Measurements from ENCODE around the gene UCHL3. TPM values are rescaled to one million over a fixed set of nuclear protein-coding genes. Genes with fewer than 3 reads are reported as not detected.

UCHL3 gene
- total and polyA plus RNA-seq, 10 donors, result 18.9 to 31.5 (median 24.2) TPM

GRCh38 chr13:75579529-75579928 is 29.9 kb downstream of the UCHL3 start:
- Histone ChIP-seq H3K27ac (no peak overlapping the region), H3K36me3 (peaks cover 0 to 53% (median 9%) of the 10 kb centered on the region in 6 donors), H3K4me3 (no peak overlapping the region), H3K9me3 (peaks cover 0 to 13% (median 6%) of the 10 kb centered on the region in 8 donors), H3K4me1 (peaks cover 0 to 5% (median 0%) of the 10 kb centered on the region in 6 donors), H3K27me3 (replicated peaks in 1 of 7) (no peaks in the 10 kb centered on the region)
- WGBS, 5 donors, result 78 to 79% (median 79%) methylated on average over 3 of the region's 3 CpGs
- intact Hi-C loops (cut with DNase I; ENCODE audit: low total_unique reads), result no loop called here
- no peak for DNase-seq
- no peak for TF ChIP-seq POLR2A (IDR thresholded peaks at IDR 0.05)
- TF ChIP-seq POLR2AphosphoS5 (IDR thresholded peaks at IDR 0.05), result no peak
- TF ChIP-seq CTCF (IDR thresholded peaks at IDR 0.05 in 8 of 11, conservative IDR thresholded peaks at IDR 0.05 in 3 of 11), result no peak

DNA sequence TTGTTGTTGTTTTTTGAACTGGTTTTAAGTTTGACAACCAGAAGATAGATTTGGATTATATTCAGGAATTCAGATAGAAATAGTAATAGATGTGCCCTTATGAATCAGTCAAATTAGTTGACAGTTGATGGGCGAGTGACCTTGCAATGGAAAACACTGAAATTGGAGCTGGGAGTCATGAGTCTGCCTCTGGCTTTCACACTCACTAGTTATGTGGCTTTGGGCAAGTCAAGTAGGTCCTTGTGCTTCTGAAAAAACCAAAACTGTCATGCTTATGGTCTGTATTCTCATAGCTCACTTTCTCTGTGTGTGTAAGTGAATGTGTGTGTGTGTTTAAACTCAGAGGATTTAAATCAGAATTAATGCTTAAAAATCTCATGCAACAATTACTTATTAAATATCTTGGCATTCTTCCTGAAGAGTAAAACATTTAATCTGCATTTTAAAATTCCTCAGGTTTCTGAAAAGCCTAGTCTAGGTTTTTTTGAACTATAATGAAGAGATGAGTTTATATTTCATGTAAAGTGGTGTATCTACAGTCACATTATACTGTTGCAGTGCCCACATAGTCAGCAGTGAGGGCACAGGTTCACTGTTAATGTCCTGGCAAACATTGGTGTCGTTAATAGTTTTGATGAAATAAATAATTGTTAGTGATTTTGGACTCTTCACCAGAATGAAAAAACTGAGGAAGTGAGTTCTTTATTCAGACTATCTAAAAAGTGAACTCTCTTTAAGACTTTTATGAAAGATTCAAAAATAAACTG is 32.5 kb downstream of the UCHL3 start:
- 90 to 95% (median 93%) methylated on average over 2 of the region's 2 CpGs for WGBS, 5 donors
- Histone ChIP-seq H3K4me3 (no peak overlapping the region), H3K27ac (no peak overlapping the region), H3K27me3 (replicated peaks in 1 of 7) (no peaks in the 10 kb centered on the region), H3K9me3 (peaks cover 0 to 18% (median 12%) of the 10 kb centered on the region in 8 donors), H3K4me1 (peaks cover 0 to 5% (median 0%) of the 10 kb centered on the region in 6 donors), H3K36me3 (peaks cover 0 to 36% (median 5%) of the 10 kb centered on the region in 6 donors)
- intact Hi-C loops (cut with DNase I; ENCODE audit: low total_unique reads), result no loop called here
- no peak for DNase-seq
- TF ChIP-seq CTCF (IDR thresholded peaks at IDR 0.05 in 8 of 11, conservative IDR thresholded peaks at IDR 0.05 in 3 of 11) (no peak), POLR2A (IDR thresholded peaks at IDR 0.05) (no peak), POLR2AphosphoS5 (IDR thresholded peaks at IDR 0.05) (no peak)

DNA sequence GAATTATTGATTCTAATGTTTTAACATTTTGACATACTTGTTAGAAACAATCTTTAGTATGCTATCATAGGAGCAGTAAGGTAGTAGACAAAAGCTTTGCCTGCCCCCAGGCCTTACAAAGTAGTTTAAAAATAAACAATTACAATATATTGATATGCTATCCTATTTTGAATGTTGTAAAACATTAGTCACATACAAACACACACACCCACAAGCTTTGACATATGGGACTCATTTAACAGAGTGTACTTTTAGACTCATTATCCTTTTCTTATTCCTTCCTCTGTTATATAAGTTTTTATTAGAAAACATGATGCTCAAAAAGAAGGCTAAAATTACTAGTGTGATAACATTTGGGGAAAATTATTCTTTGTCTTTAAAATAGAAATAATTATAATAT is 33.5 kb downstream of the UCHL3 start:
- H3K4me3 ChIP-seq, result no peak overlapping the region
- no peaks in the 10 kb centered on the region for H3K27me3 ChIP-seq (replicated peaks in 1 of 7)
- intact Hi-C loops (cut with DNase I; ENCODE audit: low total_unique reads), result no loop called here
- no peak for DNase-seq
- H3K27ac ChIP-seq, result no peak overlapping the region
- TF ChIP-seq POLR2A (IDR thresholded peaks at IDR 0.05), result no peak
- TF ChIP-seq CTCF (IDR thresholded peaks at IDR 0.05 in 8 of 11, conservative IDR thresholded peaks at IDR 0.05 in 3 of 11), result no peak
- no peak for TF ChIP-seq POLR2AphosphoS5 (IDR thresholded peaks at IDR 0.05)
- H3K4me1 ChIP-seq, result no peaks in the 10 kb centered on the region
- H3K9me3 ChIP-seq, result peaks cover 0 to 18% (median 12%) of the 10 kb centered on the region in 8 donors
- H3K36me3 ChIP-seq, result peaks cover 0 to 35% (median 5%) of the 10 kb centered on the region in 6 donors

DNA sequence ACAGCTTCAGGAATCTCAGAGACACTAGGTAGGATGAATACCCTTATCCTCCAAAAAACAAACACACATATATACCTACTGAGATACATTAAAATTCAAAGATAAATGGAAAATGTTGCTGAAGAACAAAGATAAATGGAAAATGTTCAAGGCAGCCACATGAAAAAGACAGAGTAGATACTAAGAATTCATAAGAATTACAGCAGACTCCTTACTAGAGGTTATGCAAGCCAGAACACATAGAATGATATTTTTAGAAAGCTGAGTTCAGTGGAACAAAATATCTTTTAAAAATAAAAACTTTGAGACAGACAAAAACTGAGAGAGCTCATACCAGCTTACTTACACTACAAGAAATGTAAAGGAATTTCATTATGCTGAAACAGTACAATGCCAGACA is 35.6 kb downstream of the UCHL3 start:
- intact Hi-C loops (cut with DNase I; ENCODE audit: low total_unique reads), result no loop called here
- no peak for TF ChIP-seq POLR2AphosphoS5 (IDR thresholded peaks at IDR 0.05)
- no peak for TF ChIP-seq POLR2A (IDR thresholded peaks at IDR 0.05)
- no peak for TF ChIP-seq CTCF (IDR thresholded peaks at IDR 0.05 in 8 of 11, conservative IDR thresholded peaks at IDR 0.05 in 3 of 11)

More for the DNA sequence above, 35.6 kb downstream of the UCHL3 start:
- Histone ChIP-seq H3K36me3 (peaks cover 0 to 49% (median 9%) of the 10 kb centered on the region in 6 donors), H3K27ac (no peak overlapping the region), H3K27me3 (replicated peaks in 1 of 7) (no peaks in the 10 kb centered on the region), H3K9me3 (peaks cover 0 to 18% (median 12%) of the 10 kb centered on the region in 8 donors), H3K4me1 (no peaks in the 10 kb centered on the region), H3K4me3 (no peak overlapping the region)
- no peak for DNase-seq

Measured in spleen (tissue), 11 donors.